GM19438 (cell line): ENCODE data around the gene S100A2.

Experiments used
- ATAC-seq: cut with Tn5 transposase; IDR thresholded peaks from one replicate; pipeline ENCODE4 v1.9.1; 2021; ENCODE audit warnings: low read depth; ENCODE audit not compliant: unreplicated experiment

The S100A2 gene

GRCh38 chr1:153546796-153547559 lies 18.7 kb downstream of the S100A2 start:
- ATAC-seq, result no peak

- ATAC-seq, result no peak
Measured at GRCh38 chr1:153546371-153546770, 19.3 kb downstream of the S100A2 start.

GRCh38 chr1:153545067-153546055 lies 20.3 kb downstream of the S100A2 start, which contains the start of gene S100A4:
S100A4 (minus strand) TSS chr1:153545806; CDS start chr1:153544794, 1,012 bp downstream.
- ATAC-seq, result peak; percentile 73

- ATAC-seq, result no peak
Measured at GRCh38 chr1:153544453-153545066, 21.1 kb downstream of the S100A2 start.

- no peak for ATAC-seq
Measured at GRCh38 chr1:153543736-153544135, 21.9 kb downstream of the S100A2 start.

GRCh38 chr1:153542956-153543711 lies 22.5 kb downstream of the S100A2 start:
- ATAC-seq, result no peak

GRCh38 chr1:153541641-153542590 lies 23.7 kb downstream of the S100A2 start:
- no peak for ATAC-seq

- ATAC-seq, result no peak
Measured at GRCh38 chr1:153540394-153541361, 25.0 kb downstream of the S100A2 start, which contains the start of gene S100A5. S100A5 (minus strand) TSS chr1:153540934; CDS start chr1:153540191, 743 bp downstream.

GRCh38 chr1:153539395-153540093 lies 26.1 kb downstream of the S100A2 start:
- ATAC-seq, result no peak

GRCh38 chr1:153538315-153538821 lies 27.3 kb downstream of the S100A2 start:
- ATAC-seq, result no peak

GRCh38 chr1:153537376-153537730 lies 28.3 kb downstream of the S100A2 start:
- no peak for ATAC-seq

- ATAC-seq, result no peak
Measured at GRCh38 chr1:153536671-153537375, 28.8 kb downstream of the S100A2 start.

GRCh38 chr1:153536012-153536670 lies 29.5 kb downstream of the S100A2 start:
- no peak for ATAC-seq

- ATAC-seq, result no peak
Measured at GRCh38 chr1:153535242-153536011, 30.2 kb downstream of the S100A2 start, which contains the start of gene S100A6. S100A6 (minus strand) TSS chr1:153535991; CDS start chr1:153535339, 652 bp downstream.

- no peak for ATAC-seq
Measured at GRCh38 chr1:153534925-153535241, 30.8 kb downstream of the S100A2 start.
